SK-N-SH treated with all-trans-retinoic acid at 6 μM for 48 hours (cell line): ENCODE measurements around the gene SLC12A7.

Source experiments
- ATAC-seq: fragments of 200-7000 bp; cut with Tn5 transposase; 3 replicates; pipeline ENCODE4 v1.9.1; 2020; ENCODE audit warnings: mild to moderate bottlenecking, moderate library complexity
- ARNTL ChIP-seq: fragments of 450-650 bp; formaldehyde crosslinking; IDR thresholded peaks from 2 replicates; pipeline ENCODE4 v1.5.0; 2020; ENCODE audit warnings: low read depth, mild to moderate bottlenecking, moderate library complexity, borderline replicate concordance
- BACH2 ChIP-seq: fragments of 250-450 bp; sonication (Bioruptor Pico); IDR thresholded peaks from 2 replicates; pipeline ENCODE4 v1.9.0; 2021; ENCODE audit warnings: mild to moderate bottlenecking, borderline replicate concordance
- ESRRG ChIP-seq: fragments of 250-450 bp; sonication (Bioruptor Pico); IDR thresholded peaks from 2 replicates; pipeline ENCODE4 v1.6.1; 2021; ENCODE audit warnings: mild to moderate bottlenecking
- GLIS3 ChIP-seq: fragments of 250-450 bp; sonication (Bioruptor Pico); IDR thresholded peaks from 2 replicates; pipeline ENCODE4 v1.5.0; 2020; ENCODE audit warnings: mild to moderate bottlenecking, moderate library complexity
- OSR1 ChIP-seq: fragments of 250-450 bp; sonication (Bioruptor Pico); IDR thresholded peaks from 2 replicates; pipeline ENCODE4 v1.8.0; 2022; ENCODE audit warnings: moderate library complexity, mild to moderate bottlenecking, inconsistent platforms
- PATZ1 ChIP-seq: fragments of 250-450 bp; sonication (Bioruptor Pico); IDR thresholded peaks from 2 replicates; pipeline ENCODE4 v1.8.0; 2020; ENCODE audit warnings: mild to moderate bottlenecking, moderate library complexity, borderline replicate concordance
- POU6F1 ChIP-seq: fragments of 250-450 bp; sonication (Bioruptor Pico); IDR thresholded peaks from 2 replicates; pipeline ENCODE4 v1.8.0; 2021; ENCODE audit warnings: low read depth, mild to moderate bottlenecking, moderate library complexity, borderline replicate concordance
- PPARA ChIP-seq: fragments of 250-450 bp; sonication (Bioruptor Pico); IDR thresholded peaks from 2 replicates; pipeline ENCODE4 v1.5.0; 2020; ENCODE audit warnings: mild to moderate bottlenecking, borderline replicate concordance
- RARB ChIP-seq: fragments of 250-450 bp; sonication (Bioruptor Pico); IDR thresholded peaks from 2 replicates; pipeline ENCODE4 v1.8.0; 2021; ENCODE audit warnings: mild to moderate bottlenecking, moderate library complexity
- TCF4 ChIP-seq: fragments of 250-450 bp; sonication (Bioruptor Pico); IDR thresholded peaks from 2 replicates; pipeline ENCODE4 v1.8.0; 2021; ENCODE audit warnings: mild to moderate bottlenecking, moderate library complexity, borderline replicate concordance
- TOX ChIP-seq: fragments of 250-450 bp; sonication (Bioruptor Pico); IDR thresholded peaks from 2 replicates; pipeline ENCODE4 v1.8.0; 2021; ENCODE audit warnings: mild to moderate bottlenecking, moderate library complexity, borderline replicate concordance
- ZC3H10 ChIP-seq: fragments of 250-450 bp; sonication (Bioruptor Pico); IDR thresholded peaks from 2 replicates; pipeline ENCODE4 v1.5.1; 2021; ENCODE audit warnings: mild to moderate bottlenecking, moderate library complexity
- ZFP3 ChIP-seq: fragments of 250-450 bp; sonication (Bioruptor Pico); IDR thresholded peaks from 2 replicates; pipeline ENCODE4 v1.5.0; 2020; ENCODE audit warnings: mild to moderate bottlenecking, moderate library complexity
- ZFP30 ChIP-seq: fragments of 450-650 bp; formaldehyde crosslinking; IDR thresholded peaks from 2 replicates; pipeline ENCODE4 v1.5.0; 2022; ENCODE audit warnings: mild to moderate bottlenecking, moderate library complexity
- ZNF565 ChIP-seq: fragments of 450-650 bp; formaldehyde crosslinking; conservative IDR thresholded peaks from 2 replicates; pipeline ENCODE4 v1.5.0; 2020; ENCODE audit warnings: low read depth, mild to moderate bottlenecking, moderate library complexity
- ZNF70 ChIP-seq: fragments of 450-650 bp; formaldehyde crosslinking; IDR thresholded peaks from 2 replicates; pipeline ENCODE4 v1.5.0; 2020; ENCODE audit warnings: mild to moderate bottlenecking, moderate library complexity
- TF ChIP-seq, protein P1 (sequence below): fragments of 250-450 bp; sonication (Bioruptor Pico); IDR thresholded peaks from 2 replicates; pipeline ENCODE4 v1.5.1; 2021; ENCODE audit warnings: mild to moderate bottlenecking, moderate library complexity
- TF ChIP-seq, protein P2 (sequence below): fragments of 250-450 bp; sonication (Bioruptor Pico); IDR thresholded peaks from 2 replicates; pipeline ENCODE4 v1.5.0; 2020; ENCODE audit warnings: mild to moderate bottlenecking, moderate library complexity

The SLC12A7 gene

GRCh38 chr5:1140818-1141189, 28.9 kb upstream of the SLC12A7 start (continued):
- no peak for TF ChIP-seq PATZ1 (CRISPR knock-in tag)

DNA sequence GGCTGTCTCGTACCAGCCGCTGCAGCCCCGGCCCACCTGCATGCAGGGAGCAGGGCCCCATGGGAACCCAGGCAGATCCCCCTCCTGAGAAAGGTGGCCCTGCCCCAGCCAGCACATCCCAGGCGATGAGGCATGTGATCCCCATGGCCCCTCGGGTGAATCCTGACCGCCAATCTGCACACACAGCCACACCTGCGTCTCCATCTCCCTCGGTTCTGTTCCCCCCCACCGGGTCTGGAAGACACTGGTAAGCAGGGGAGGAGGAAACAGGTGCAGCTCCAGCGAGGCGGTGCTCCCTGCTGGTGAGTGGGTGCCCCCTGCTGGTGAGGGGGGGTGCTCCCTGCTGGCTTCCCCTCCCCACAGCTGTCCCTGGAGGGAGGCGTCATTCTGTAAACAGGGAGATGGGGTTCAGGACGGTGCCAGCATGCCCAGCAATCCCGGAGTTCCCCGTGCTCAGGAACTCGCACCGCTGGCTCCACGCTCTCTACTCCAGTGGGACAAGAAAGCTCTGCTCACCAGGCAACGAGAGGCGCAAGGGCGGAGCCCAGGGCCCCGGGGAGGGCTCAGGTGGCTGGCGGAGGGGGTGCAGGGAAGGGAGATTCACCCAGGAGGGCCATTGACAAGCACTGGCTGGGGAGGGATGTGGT, 28.4 kb upstream of the SLC12A7 start:
- no peak for TF ChIP-seq GLIS3 (CRISPR knock-in tag)
- no peak for TF ChIP-seq ZFP3 (CRISPR knock-in tag)
- TF ChIP-seq PATZ1 (CRISPR knock-in tag) = no peak
- TF ChIP-seq, protein P1, sequence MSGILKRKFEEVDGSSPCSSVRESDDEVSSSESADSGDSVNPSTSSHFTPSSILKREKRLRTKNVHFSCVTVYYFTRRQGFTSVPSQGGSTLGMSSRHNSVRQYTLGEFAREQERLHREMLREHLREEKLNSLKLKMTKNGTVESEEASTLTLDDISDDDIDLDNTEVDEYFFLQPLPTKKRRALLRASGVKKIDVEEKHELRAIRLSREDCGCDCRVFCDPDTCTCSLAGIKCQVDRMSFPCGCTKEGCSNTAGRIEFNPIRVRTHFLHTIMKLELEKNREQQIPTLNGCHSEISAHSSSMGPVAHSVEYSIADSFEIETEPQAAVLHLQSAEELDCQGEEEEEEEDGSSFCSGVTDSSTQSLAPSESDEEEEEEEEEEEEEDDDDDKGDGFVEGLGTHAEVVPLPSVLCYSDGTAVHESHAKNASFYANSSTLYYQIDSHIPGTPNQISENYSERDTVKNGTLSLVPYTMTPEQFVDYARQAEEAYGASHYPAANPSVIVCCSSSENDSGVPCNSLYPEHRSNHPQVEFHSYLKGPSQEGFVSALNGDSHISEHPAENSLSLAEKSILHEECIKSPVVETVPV = no peak
- TF ChIP-seq ESRRG (CRISPR knock-in tag) = no peak
- TF ChIP-seq OSR1 (CRISPR knock-in tag) = no peak
- no peak for TF ChIP-seq PPARA (CRISPR knock-in tag)
- TF ChIP-seq BACH2 = no peak
- no peak for TF ChIP-seq ARNTL (CRISPR knock-in tag)
- TF ChIP-seq RARB (CRISPR knock-in tag) = no peak
- TF ChIP-seq ZNF565 (CRISPR knock-in tag) = no peak
- no peak for TF ChIP-seq POU6F1 (CRISPR knock-in tag)
- peak; percentile 80 for ATAC-seq

- ATAC-seq = no peak
- TF ChIP-seq ZC3H10 (CRISPR knock-in tag) = no peak
- no peak for TF ChIP-seq TCF4
- no peak for TF ChIP-seq TOX (CRISPR knock-in tag)
- no peak for TF ChIP-seq ZFP30 (CRISPR knock-in tag)
- no peak for TF ChIP-seq ZNF70 (CRISPR knock-in tag)
These were observed 27.7 kb upstream of the SLC12A7 start for GRCh38 chr5:1139331-1140170.

DNA sequence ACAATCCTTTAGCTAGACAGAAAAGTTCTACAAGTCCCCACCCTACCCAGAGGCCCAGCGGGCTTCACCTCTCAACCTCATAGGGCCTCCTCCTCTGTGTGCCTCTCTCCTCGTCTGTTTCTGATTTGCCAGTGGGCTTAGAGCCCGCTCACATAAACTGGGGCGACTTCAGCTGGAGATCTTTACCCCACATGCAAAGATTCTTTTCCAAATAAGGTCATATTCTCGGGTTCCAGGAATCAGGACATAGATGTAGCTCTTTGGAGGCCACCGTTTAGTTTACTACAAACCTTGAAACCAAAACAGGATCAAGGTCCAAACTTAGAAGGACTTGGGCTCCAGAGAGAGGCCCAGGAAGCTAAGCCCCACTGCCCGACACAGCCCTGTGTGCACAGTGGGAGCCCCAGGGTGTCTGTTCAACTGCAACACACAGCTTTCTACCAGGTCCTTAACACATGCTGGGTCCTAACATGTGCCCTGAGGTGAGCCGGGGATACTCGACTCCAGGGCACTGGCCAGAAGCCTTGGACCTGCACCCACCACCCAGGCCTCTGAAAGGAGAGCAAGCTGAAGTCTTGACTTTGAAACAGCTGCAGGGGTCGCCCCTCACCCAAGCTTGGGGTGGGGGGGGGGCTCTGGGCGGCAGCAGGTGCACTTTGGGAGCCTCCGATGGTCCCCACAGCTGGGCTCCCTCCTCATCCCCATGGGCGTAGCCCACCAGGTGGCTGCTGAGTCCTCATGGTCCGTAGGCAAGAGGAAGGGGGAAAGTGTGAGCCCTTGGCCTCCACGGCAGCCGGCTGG, 26.8 kb upstream of the SLC12A7 start:
- ATAC-seq = no peak
- TF ChIP-seq, protein P1 = no peak
- no peak for TF ChIP-seq ZFP3 (CRISPR knock-in tag)
- TF ChIP-seq, protein P2, sequence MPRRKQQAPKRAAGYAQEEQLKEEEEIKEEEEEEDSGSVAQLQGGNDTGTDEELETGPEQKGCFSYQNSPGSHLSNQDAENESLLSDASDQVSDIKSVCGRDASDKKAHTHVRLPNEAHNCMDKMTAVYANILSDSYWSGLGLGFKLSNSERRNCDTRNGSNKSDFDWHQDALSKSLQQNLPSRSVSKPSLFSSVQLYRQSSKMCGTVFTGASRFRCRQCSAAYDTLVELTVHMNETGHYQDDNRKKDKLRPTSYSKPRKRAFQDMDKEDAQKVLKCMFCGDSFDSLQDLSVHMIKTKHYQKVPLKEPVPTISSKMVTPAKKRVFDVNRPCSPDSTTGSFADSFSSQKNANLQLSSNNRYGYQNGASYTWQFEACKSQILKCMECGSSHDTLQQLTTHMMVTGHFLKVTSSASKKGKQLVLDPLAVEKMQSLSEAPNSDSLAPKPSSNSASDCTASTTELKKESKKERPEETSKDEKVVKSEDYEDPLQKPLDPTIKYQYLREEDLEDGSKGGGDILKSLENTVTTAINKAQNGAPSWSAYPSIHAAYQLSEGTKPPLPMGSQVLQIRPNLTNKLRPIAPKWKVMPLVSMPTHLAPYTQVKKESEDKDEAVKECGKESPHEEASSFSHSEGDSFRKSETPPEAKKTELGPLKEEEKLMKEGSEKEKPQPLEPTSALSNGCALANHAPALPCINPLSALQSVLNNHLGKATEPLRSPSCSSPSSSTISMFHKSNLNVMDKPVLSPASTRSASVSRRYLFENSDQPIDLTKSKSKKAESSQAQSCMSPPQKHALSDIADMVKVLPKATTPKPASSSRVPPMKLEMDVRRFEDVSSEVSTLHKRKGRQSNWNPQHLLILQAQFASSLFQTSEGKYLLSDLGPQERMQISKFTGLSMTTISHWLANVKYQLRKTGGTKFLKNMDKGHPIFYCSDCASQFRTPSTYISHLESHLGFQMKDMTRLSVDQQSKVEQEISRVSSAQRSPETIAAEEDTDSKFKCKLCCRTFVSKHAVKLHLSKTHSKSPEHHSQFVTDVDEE (CRISPR knock-in tag) = no peak
